GM12891 (cell line): ENCODE data around the gene TAS1R2.

Experiments
- PAX5 ChIP-seq: IDR thresholded peaks from 2 replicates; pipeline ENCODE4 v1.6.1; 2011; ENCODE audit warnings: low read length, moderate library complexity, mild to moderate bottlenecking; ENCODE audit not compliant: insufficient read depth, severe bottlenecking
- POLR2A ChIP-seq: IDR thresholded peaks from 2 replicates; pipeline ENCODE4 v1.6.1; 2011; ENCODE audit warnings: low read depth, low read length, control low read depth
- POLR2AphosphoS5 ChIP-seq: IDR thresholded peaks from 2 replicates; pipeline ENCODE4 v1.6.1; 2011; ENCODE audit warnings: low read depth, low read length, control low read depth
- SPI1 ChIP-seq: IDR thresholded peaks from 2 replicates; pipeline ENCODE4 v1.6.1; 2011; ENCODE audit warnings: low read depth, low read length, control low read depth
- TAF1 ChIP-seq: IDR thresholded peaks from 2 replicates; pipeline ENCODE4 v1.6.1; 2011; ENCODE audit warnings: low read depth, low read length, control low read depth

DNA sequence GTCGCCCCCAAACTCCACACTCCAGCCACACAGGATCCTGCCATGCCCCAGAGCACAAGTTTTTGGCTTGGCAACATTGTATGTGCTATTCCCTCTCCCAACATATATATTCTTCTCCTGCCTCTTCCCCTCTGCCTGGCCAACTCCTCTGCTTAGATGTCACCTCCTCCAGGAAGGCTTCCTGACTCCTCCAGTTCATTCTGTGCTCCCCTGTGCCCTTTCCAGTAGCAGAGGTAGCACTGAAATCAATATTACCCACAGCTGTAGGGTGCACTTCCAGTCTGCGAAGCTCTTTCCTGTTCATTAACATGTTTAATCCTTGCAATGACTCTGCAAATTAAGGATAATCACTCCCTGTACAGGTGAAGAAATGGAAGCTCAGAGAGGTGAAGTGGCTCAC, 21.7 kb upstream of the TAS1R2 start:
- TF ChIP-seq POLR2A (no peak), POLR2AphosphoS5 (no peak), PAX5 (no peak), TAF1 (no peak), SPI1 (no peak)
